GM21786 (cell line): Measurements from ENCODE around the gene KRT79.

Source experiments
- ATAC-seq: cut with Tn5 transposase; IDR thresholded peaks from one replicate; pipeline ENCODE4 v1.9.1; 2021; ENCODE audit not compliant: unreplicated experiment

The KRT79 gene

DNA sequence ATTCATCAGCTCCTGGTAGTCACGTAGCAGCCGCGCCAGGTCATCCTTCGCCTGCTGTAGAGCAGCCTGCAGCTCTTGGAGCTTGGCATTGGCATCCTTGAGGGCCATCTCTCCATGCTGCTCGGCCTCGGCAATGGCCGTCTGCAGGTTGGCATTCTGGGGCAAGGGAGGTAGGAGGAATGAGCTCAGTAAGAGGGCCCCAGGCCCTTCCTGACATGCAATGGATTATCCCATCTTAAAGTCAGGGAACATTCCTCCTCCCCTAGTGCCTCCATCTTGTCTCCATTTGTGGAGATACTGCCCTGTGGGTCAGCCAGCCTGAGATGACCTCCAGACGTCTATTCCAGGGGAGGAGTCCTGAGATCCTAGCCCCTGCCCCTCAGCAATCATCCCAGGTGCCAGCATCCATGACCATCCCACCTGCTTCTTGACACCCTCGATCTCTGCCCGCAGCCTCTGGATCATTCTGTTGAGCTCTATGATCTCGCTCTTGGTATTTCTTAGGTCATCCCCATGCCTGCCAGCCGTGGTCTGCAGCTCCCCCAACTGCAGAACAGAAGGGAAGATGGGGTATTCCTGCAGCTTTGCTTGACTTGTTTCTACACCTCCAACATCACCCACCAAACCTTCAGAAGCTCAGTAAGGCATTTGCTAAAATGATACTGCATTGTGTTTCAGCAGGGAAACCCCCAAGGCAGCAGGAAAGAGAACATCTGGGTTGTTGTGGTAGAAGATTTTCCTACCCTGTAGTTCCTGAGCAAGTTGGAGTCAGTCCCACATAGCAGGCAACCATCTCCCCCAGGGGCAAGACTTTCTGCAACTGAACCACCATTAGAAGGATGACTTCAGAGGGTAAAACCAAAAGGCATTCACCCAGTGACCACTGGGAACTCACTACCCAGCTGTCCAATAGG lies 42.6 kb downstream of the KRT79 start:
- ATAC-seq = no peak

DNA sequence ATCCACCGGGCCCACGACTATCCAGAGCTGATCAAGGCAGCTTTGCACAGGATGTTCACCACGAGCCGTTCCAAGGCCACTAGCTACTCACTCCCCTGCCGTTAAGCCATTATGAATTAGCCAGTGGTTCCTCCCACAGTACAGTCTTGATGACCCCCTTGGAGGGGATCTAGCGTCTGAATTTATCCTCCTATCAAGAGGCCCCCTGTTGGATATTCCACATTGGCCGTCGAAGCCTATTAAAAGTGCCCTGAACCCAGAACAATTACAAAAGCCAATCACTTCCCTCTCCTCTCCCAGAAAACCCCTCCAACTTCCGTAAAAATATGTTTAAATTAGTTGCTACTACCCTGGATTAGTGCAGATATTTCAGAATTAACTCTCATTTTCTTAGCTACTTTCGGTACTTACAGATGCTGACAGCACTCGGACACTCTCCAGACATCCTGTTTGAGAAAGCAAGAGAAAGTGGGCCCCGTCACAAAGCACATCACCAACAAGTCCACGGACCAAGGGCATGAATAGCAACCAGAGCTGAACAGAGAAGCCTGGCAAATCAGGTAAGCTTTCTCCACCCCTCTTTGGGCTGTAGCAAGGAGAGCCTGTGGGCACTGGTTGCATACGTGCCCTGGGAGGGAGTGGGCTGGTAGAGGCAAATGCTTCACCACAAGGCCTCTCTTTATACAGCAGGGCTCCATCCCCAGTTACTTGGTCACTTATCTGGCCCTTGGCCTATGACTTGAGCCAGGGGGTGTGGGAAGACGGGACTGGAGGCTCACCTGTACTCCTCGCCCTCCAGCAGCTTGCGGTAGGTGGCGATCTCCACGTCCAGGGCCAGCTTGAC lies 43.5 kb downstream of the KRT79 start:
- no peak for ATAC-seq

DNA sequence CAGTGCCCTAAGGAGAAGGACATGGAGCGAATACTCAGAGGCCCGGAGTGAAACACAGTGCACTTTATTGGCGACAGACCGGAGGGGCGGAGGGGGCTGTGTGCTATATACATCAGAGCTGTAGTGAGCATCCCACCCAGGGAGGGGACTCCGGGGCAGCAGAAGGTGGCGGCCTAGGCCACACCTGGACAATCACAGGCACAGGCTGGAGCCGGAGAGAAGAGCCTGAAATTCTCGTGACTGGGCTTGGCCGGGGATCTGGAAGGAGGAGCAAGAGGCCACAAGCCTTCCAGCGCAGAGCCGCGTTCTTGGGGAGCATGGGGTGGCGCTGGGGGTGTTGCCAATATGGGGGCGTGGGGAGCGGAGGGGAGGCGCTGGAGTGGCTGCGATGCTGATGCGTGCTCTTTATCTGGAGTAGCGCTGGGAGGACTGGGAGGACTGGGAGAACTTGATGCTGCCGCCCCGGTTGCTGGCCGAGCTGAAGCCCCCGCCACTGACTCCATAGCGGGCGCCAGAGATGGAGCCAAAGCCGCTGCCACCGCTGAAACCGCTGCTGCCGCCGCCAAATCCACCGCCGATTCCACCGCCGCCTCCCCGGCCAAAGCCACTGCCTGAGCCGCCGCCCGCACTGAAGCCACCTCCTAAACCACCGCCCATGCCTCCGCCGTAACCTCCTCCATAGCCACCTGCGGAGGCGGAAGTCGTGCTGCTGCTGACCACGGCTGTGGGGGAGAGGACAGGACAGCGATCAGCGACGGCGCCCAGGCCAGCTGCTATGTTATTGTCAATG lies 44.3 kb downstream of the KRT79 start:
- no peak for ATAC-seq

DNA sequence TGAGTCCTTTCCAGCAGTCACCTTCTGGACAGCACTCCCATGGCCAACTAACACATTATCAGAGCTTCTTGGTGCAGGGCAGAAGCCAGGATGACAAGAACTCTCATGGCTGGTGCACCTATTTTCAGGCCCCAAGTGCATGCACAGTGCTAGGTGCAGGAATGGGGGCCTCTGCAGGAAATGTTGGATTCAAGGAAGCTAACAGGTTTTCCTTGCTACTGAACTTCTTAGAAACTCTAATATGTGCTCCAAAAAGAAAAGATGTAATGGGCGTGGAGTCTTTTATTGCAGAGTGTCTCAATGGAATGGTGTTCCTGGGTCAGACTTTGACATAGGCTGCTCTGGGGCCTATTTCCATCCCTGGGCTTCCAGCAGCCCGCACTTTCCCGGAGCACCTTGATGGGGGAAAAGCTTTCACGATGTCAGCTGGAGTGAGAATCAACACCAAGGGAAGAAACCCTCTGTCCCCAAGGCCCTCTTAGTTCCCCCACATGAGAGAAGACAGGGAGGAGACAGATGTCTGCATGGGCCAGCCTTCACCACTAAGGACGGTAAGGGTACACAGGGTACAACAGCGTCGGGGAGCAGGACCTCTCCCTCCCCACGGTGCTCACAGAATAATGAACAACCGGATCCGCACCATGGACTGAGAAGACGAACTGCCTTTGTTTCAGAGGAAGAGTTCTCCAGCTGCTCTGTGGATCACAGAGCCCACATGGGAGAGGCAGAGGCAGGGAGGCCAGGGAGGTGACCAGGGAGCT lies 45.1 kb downstream of the KRT79 start:
- ATAC-seq = no peak

DNA sequence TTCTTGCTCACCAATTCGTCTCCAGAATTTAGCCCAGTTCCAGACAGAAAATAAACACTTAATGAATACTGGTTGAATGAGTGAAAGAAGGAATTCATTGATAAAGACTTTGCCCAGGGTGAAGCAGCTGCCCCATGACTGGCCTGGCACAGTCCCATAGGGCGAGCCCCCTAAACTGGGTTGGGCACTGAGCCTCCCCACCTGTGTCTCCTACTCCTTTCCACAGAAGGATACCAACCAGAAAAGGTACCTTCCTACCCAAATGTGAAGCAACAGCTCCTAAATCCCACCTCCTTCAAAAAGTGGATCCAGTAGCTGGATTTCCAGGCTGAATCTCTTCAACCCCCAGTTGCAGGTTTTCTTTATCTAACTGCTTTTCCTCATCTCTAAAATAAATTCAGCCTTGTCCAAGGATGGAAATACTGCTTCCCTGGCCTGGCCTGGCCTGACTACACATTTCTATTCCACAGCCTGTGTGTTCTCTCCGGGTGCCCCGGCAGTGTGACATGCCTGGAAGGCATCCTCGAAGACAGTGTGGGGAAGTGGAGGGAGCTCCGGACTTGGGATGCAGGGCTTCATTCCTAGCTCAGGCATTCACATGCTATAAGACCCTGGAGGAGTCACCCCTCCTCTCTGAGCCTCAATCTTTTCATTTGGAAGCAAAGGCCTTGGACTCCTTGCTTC lies 45.8 kb downstream of the KRT79 start:
- ATAC-seq = no peak

DNA sequence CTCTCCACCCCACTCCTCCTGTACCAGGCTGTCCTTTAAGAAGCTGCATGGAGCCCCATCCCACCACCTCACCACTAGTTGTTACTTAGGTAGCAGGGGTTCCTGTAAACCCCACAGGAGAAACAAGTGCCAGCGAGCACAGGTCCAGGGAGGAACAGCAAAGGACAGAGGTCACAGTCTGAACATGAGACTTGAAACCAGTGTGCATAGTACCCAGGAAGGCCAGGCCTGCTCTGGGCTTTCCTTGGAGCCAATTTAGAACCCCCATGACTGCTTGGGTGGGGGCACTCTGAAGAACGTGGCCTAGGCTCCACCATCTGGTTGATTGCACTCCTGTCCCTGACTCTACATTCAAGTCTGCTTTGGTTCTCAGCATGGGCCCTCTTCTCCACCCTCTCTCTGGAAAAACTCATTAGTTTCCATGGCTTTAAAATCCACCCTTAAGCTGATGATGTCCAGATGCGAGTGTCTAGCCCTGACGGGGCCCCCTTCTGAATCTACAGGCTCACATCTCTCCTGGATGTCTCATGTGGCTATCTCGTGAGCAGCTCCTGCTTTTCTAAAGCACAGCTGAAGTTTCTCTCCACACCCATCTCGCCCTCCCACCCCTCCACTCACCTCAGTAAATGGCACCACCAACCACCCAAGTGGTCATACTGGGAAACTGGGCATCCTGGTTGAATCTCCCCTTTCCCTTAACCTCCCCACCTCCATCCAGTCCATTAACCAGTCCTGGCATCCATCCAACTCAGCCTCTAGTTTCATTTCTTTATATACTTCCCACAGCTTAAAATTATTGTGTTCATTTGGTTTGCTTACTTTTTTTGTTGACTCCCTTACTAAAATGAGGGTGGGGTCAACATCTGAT lies 46.6 kb downstream of the KRT79 start:
- ATAC-seq = no peak

DNA sequence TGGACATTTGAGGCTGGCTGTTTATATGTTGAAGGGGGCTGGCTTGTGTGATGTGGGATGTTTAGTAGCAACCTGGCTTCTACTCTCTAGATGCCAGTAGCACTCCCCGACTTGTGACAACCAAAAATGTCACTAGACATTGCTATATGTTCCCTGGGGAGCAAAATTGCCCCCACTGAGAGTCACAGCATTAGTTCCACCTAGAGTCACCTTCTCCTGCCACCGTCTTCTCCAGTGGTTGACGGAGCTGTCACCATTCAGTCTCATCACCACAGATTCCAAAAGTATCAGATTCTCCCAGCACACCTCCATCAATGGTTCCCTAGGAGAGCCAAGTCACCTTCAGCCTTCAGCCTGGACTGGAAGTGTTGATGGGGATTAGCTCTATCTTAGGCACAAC lies 49.2 kb downstream of the KRT79 start:
- no peak for ATAC-seq

DNA sequence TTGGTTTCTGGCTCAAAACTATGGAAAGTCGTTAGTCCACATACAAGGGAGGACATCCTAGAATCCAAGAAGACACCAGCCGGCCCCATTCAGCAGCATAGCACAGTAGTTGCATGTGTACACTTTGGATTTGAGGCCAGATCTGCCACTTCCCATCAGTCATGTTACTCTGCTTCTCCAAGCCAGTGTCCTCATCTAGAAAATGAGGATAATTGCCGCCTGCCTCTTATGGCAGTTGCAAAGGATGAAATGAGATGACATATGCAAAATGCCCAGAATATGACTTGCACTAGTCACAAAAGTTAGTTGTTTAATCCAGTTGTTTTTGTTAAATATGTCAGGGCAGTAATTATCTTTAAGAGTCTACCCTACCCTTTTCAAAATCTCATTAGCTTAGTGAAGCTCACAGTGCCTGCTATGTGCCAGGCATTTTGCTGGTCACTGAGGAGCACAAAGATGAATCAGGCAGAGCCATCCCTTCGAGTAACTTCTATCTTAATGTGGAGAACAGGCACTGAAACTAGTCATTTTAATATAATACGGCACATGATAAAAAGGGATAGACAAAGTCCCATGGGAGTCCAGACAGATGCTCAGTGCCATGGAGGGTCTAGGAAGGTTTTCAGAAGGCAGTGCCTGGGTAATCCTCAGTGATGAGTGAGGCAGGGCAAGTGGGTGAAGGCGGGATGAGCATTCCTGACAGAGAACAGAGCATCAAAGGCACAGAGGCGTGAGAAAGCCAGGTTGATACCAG lies 50.4 kb downstream of the KRT79 start:
- ATAC-seq = no peak

DNA sequence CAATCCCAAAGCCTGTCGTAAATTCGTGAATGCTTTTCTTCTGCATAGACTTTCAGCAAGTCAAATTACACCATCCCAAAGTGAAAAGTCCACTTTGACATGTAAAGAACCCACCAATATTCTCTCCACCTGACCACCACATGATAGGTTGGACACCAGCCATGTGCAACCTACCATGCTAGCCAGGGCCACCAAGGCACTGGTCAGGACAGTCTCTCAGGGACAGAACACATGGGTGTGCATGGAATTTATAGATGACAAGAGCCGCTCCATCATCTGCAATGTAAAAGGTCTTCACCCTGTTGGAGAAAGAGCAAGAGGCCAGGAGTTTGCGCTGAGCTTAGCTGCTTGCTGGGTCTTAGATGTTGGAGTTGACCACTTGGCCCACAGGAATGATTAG lies 51.6 kb downstream of the KRT79 start:
- no peak for ATAC-seq

DNA sequence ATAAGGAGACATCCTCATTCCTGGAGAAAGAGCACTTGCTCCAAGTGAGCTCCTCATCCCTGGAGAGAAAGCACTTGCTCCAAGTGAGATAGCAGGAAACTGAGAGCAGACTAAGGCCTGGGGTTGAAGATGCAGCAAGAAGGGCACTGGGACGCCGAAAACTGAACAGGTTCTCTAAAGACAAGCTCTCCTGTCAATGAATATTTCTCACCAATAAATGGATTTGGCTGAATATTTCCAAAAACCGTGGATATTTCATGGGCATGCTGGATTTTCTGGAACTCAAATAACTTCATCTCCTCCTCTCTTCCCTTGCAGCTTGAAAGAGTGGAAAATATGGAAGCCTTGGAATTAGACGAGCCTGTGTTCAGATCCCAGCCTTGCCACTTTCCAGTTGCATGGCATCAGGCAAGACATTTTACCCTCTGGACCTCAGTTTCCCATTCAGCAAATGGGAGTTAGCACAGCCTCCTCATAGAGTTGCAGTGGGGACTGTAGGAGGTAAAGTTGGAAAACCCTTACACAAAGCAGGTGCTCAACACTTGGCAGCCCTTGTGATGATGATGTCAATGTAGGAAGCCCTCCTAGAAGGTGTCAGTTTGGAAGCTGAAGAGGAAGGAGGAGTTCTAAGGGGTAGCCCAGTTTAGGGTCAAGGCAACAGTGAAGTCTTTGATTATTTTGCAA lies 52.6 kb downstream of the KRT79 start:
- no peak for ATAC-seq

DNA sequence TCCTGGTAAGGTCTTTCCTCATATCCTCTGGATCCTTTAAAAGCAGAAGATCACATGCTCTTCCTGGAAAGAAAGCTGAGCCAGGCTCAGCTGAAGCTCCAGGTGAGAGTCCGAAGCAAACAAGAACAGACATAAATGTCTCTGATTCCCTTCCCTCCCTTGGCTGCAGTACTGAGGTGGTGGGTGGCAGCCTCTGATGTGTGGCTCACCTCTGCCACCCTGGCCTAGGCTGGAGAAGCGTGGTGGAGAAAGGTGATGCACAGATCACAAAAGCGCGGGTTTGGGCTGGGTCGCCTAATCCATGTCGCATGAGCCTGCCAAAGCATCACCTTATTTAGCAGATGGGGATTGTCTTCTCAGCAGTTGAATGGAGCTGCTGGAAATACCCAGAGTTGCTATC lies 54.2 kb downstream of the KRT79 start:
- no peak for ATAC-seq

DNA sequence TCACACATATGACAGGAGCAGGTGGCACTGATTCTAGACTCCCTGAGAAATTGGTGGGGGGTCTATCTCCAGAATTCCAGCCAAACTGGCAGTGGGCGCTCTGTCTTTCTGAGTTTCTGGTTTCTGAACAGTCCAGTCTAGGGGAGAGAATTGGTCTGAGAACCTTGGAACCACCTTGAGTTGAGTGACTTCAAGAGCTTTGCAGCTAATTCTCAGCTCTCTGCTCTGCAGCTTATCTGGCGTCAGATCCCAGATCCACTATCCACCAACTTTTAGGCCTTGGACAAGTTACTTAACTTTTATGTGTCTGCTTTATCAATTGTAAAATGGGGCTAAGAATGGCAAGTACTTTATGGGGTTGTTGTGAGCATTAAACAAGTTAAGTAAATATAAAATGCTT lies 55.3 kb downstream of the KRT79 start:
- ATAC-seq = no peak

DNA sequence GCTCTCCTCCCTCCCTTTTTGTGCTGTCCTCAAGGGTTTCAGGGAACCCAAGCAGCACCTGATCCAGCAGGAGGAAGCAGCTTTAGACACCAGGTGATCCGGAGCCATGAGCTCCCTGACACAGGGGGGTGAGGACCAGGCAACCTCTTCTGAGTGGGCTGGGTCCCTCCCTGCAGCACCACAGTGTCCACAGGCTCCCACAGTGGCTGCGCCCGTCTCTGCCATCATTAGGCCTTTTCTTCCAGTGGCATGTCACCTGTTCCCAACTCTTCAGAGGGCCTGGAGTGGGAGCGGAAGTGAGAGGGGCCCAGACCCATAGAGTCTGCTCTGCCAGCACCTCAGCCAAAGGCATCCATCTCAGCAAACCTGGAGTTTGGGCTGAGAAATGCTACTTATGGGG lies 56.5 kb downstream of the KRT79 start:
- no peak for ATAC-seq

DNA sequence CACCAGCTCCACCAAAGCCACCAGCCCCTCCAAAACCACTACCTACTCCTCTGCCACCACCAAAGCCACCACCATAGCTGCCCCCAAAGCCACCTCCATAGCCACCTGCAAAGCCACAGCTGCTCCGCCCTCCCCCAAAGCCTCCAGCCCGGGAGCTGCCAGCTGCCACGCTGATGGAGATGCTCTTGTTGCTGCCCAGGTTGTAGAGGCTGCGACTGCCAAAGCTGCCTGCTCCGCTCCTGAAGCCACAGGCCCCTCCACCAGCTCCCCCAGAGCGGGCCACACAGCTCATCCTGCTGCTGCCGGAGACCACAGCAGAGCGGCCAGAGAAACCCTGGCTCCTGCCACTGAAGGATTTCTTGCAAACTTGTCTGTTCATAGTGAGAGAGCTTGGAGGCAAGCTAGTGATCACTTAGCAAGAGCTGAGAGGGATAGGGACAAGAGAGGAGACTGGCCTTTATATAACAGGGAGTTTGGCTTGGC lies 57.2 kb downstream of the KRT79 start, which contains the start of gene KRT76:
TSS of gene KRT76 (minus strand) at position 433 of the 483 bp plus-strand sequence. CDS start at position 379, 54 bp downstream.
- no peak for ATAC-seq

DNA sequence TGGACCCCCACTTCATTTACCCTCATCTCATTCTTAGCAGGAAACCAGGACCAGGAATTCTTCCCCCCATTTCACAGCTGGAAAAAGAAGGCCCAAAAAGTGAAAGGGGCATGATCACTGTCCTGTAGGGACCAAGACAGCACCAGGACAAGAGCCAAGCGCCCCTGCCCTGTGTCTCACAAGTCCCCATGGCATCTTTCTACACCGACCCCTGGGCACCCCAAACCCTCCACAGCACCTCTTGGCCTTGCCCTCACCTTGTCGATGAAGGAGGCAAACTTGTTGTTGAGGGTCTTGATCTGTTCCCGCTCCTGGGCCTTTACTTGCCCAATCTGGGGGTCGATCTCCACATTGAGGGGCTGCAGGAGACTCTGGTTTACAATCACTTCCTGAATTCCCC lies 57.7 kb downstream of the KRT79 start:
- ATAC-seq = no peak

DNA sequence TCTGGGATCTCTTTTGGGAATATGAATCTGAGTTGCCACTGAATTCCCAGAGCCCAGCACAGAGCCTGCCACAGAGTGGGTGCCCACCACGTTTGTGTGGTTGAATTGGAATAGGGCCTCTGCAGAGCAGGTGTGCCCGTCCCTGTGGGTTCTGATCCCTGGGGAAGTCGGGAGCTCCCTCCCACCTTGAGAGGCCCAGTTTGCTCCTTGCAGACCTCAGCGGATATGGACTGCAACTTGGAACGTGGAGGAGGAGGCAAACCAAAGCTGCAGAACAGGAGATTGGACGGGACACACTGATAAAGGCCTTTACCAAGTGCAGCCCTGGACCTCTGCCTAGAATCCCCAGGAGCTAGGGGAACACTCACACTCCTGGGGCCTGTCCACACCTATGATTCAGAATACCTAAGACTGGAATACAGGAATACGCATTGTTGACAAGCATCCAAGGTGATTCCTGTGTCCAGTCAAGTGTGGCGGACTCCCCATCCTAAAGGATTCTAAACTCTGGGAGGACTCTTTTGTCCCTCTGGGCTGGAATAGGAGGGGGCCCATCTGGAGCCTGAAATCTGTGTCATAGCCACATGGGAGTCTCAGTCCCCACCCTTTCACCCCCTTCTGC lies 59.4 kb downstream of the KRT79 start:
- no peak for ATAC-seq

DNA sequence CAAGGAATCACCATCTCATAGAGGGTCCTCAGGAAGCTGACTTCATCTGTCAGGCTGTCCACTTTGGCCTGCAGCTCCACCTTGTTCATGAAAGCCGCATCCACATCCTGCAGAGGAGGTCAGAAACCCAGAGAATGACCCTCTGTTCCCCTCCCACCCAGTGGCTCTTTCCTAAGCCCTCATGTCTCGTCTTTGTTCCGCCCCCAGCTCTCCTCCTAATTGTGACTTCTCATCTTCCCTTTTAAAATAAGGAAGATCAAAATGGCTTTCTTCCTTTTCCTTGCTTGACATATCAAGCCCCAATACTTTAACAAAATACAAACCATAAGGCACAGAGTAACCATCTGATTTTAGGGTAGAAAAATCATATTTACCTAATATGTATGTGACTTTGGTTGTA lies 61.3 kb downstream of the KRT79 start:
- no peak for ATAC-seq
